ENCODE measurements around the gene AP2B1.

DNA sequence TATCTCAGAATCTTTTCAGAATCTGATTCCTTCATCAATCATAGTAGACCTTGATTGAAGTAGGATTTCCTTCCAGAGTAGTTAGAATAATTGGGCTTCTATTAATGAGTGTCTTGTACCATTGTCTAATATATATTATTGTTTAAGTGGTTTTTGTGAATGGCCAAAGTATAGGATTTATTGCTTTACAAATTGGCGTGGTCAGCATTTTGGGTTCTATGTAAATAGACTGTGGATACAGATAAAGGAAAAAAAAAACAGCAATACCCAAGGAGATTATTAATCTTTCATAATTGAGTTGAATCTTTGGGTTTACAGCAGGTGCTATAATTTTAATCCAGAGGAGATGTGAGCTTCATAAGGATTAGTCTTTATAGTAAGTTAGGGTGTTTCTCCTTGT lies 64.3 kb downstream of the AP2B1 start:
- TF ChIP-seq, protein P1, sequence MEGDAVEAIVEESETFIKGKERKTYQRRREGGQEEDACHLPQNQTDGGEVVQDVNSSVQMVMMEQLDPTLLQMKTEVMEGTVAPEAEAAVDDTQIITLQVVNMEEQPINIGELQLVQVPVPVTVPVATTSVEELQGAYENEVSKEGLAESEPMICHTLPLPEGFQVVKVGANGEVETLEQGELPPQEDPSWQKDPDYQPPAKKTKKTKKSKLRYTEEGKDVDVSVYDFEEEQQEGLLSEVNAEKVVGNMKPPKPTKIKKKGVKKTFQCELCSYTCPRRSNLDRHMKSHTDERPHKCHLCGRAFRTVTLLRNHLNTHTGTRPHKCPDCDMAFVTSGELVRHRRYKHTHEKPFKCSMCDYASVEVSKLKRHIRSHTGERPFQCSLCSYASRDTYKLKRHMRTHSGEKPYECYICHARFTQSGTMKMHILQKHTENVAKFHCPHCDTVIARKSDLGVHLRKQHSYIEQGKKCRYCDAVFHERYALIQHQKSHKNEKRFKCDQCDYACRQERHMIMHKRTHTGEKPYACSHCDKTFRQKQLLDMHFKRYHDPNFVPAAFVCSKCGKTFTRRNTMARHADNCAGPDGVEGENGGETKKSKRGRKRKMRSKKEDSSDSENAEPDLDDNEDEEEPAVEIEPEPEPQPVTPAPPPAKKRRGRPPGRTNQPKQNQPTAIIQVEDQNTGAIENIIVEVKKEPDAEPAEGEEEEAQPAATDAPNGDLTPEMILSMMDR (conservative IDR thresholded peaks at IDR 0.05; ENCODE audit: low read length): no peak
- no peak for TF ChIP-seq EZH2phosphoT487 (IDR thresholded peaks at IDR 0.05; ENCODE audit: borderline replicate concordance, low read depth, low read length)
